Kidney (tissue), 14 donors: Measurements from ENCODE around the gene HBS1L. TPM values are rescaled to one million over a fixed set of nuclear protein-coding genes. Genes with fewer than 3 reads are reported as not detected.

Source experiments
- DNase-seq, 5 donors: peaks; one replicate each; pipeline ENCODE4 v3.0.0-alpha.2; 2013 to 2020
- FAIRE-seq: peaks from 2 replicates; lab custom pipeline; 2012; peaks lifted over from hg19 to GRCh38; lab: Jason Lieb, UNC
- H3K27ac ChIP-seq, 2 donors: one replicate each; pipeline ENCODE4 v1.7.0; 2013; ENCODE audit warnings: low read depth in 2 of 2, low read length in 2 of 2, inconsistent platforms in 1 of 2
- H3K27me3 ChIP-seq: one replicate; pipeline ENCODE4 v1.7.1; 2013; ENCODE audit warnings: low read length, inconsistent platforms; ENCODE audit not compliant: control insufficient read depth, insufficient read depth
- H3K36me3 ChIP-seq, 3 donors: one replicate each; pipeline versions ENCODE4 v1.7.0 to v1.7.1; 2013; ENCODE audit warnings: low read length in 3 of 3, control low read depth in 1 of 3, inconsistent platforms in 1 of 3; ENCODE audit not compliant: insufficient read depth in 3 of 3, control insufficient read depth in 2 of 3
- H3K4me1 ChIP-seq, 3 donors: one replicate each; pipeline versions ENCODE4 v1.7.0 to v1.7.1; 2013; ENCODE audit warnings: low read length in 3 of 3, inconsistent platforms in 1 of 3, low read depth in 1 of 3; ENCODE audit not compliant: control insufficient read depth in 2 of 3, insufficient read depth in 2 of 3
- H3K4me3 ChIP-seq, 3 donors: one replicate each; pipeline versions ENCODE4 v1.7.0 to v1.8.1; 2013; ENCODE audit warnings: low read length in 3 of 3, control low read depth in 1 of 3, inconsistent platforms in 1 of 3
- H3K9ac ChIP-seq, 3 donors: one replicate each; pipeline versions ENCODE4 v1.7.0 to v1.7.1; 2013; ENCODE audit warnings: low read length in 3 of 3, control low read depth in 1 of 3, inconsistent platforms in 1 of 3
- H3K9me3 ChIP-seq, 3 donors: one replicate each; pipeline versions ENCODE4 v1.7.0 to v1.7.1; 2013; ENCODE audit warnings: low read length in 3 of 3, control low read depth in 1 of 3, inconsistent platforms in 1 of 3; ENCODE audit not compliant: control insufficient read depth in 2 of 3, insufficient read depth in 1 of 3
- intact Hi-C: fragments of 100-400 bp; cut with DNase I; formaldehyde crosslinking; loops from one replicate; pipeline ENCODE4 v1.11.1; 2022
- polyA plus RNA-seq: library from polyadenylated mRNA; stranded (reverse); fragments of 350-450 nt; fragmentation: Illumina TruSeq; extraction: RNeasy Lipid Tissue Mini Kit (QIAGEN cat#74804); gene quantifications from one replicate; pipeline ENCODE4 v1.2.3, GENCODE V29; 2014; ENCODE audit warnings: low read depth, low replicate concordance; ENCODE audit not compliant: insufficient read depth
- total RNA-seq: library from RNA; stranded (reverse); fragmentation: NEBNext Ultra II Directional; extraction: Animal tissue kit (Norgen Biotek cat#: 25700); gene quantifications from one replicate; pipeline ENCODE4 v1.2.1, GENCODE V29; 2021
- TF ChIP-seq, protein P1 (sequence below): IDR thresholded peaks from 3 replicates; pipeline ENCODE4 v1.5.1; 2012; ENCODE audit warnings: mild to moderate bottlenecking, moderate library complexity, borderline replicate concordance; ENCODE audit not compliant: insufficient read depth; ENCODE audit errors: extremely low read depth
- donor health status: control.
- donor health status: control.
- donor health status: control.
- donor health status: control.
- donor health status: control.
- donor health status: DM: yes; HTN: yes; CAD: no.
- donor health status: Normal renal cell carcinoma (clear cell type).

The HBS1L gene
- total and polyA plus RNA-seq, 2 donors from 2014 or later, result 21.0 to 59.1 TPM

DNA sequence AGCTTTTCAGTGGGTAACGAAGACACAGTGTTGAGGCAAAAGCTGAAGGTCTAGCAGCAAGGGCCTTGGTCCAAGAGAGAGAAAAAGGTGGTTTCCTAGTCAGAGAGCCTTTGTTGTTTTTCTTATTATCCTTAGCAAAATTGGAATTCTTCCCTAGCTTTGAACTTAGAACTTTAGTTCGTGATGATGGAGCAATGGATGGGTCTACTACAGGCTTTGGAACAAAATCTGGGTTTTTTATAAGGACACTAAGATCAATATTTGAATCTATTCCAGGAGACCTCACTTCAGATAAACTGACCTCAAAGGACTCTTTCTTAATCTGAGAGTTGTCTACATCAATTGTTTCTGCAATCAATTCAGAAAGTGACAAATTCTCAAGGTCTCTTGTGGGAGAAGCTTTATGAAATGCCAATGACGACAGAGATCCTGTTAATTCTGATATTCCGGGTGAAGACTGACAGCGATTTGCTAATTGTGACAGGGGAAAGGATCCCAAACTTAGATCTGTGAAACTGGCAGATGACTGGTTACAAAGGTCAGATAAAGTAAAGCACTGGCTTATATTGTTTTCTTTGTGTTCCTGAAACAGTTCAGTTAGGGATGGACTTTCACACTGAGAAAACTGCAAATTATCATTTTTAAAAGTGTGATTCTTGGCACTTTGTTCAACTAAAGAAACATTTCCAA is 17.7 kb downstream of the HBS1L start:
- Histone ChIP-seq H3K4me3 (no peak overlapping the region), H3K9me3 (no peaks in the 10 kb centered on the region), H3K27me3 (no peaks in the 10 kb centered on the region), H3K9ac (no peak overlapping the region), H3K27ac (no peak overlapping the region), H3K4me1 (peaks cover 0 to 2% (median 0%) of the 10 kb centered on the region in 3 donors), H3K36me3 (peaks cover 3 to 9% (median 6%) of the 10 kb centered on the region in 3 donors)
- intact Hi-C loops, result no loop called here
- TF ChIP-seq, protein P1, sequence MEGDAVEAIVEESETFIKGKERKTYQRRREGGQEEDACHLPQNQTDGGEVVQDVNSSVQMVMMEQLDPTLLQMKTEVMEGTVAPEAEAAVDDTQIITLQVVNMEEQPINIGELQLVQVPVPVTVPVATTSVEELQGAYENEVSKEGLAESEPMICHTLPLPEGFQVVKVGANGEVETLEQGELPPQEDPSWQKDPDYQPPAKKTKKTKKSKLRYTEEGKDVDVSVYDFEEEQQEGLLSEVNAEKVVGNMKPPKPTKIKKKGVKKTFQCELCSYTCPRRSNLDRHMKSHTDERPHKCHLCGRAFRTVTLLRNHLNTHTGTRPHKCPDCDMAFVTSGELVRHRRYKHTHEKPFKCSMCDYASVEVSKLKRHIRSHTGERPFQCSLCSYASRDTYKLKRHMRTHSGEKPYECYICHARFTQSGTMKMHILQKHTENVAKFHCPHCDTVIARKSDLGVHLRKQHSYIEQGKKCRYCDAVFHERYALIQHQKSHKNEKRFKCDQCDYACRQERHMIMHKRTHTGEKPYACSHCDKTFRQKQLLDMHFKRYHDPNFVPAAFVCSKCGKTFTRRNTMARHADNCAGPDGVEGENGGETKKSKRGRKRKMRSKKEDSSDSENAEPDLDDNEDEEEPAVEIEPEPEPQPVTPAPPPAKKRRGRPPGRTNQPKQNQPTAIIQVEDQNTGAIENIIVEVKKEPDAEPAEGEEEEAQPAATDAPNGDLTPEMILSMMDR, result no peak
- no peak for DNase-seq
- no peak for FAIRE-seq

DNA sequence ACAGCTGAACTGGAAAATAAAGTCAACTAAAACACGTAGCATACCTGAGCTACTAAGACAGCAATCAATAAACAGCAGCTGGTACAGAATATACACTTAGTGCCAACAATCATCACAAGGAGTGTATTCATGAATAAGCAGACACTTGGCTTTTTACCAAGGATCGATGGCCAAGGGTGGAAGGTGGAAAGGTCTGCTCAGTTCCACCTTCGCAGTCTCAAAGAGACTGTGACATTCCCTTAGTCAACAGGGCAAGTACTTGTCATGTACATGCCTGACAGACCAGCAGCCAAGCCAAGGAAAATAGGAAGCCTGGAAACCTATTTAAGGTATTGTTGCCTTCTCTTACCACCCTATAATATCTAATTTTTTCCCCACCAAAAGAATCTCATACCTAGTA is 21.4 kb downstream of the HBS1L start:
- Histone ChIP-seq H3K9me3 (no peaks in the 10 kb centered on the region), H3K36me3 (peaks cover 3 to 14% (median 11%) of the 10 kb centered on the region in 3 donors), H3K9ac (no peak overlapping the region), H3K27me3 (no peaks in the 10 kb centered on the region), H3K4me1 (peaks cover 0 to 2% (median 0%) of the 10 kb centered on the region in 3 donors), H3K27ac (no peak overlapping the region), H3K4me3 (no peak overlapping the region)
- TF ChIP-seq, protein P1, result no peak
- no peak for DNase-seq
- intact Hi-C loops, result no loop called here
- FAIRE-seq, result no peak

DNA sequence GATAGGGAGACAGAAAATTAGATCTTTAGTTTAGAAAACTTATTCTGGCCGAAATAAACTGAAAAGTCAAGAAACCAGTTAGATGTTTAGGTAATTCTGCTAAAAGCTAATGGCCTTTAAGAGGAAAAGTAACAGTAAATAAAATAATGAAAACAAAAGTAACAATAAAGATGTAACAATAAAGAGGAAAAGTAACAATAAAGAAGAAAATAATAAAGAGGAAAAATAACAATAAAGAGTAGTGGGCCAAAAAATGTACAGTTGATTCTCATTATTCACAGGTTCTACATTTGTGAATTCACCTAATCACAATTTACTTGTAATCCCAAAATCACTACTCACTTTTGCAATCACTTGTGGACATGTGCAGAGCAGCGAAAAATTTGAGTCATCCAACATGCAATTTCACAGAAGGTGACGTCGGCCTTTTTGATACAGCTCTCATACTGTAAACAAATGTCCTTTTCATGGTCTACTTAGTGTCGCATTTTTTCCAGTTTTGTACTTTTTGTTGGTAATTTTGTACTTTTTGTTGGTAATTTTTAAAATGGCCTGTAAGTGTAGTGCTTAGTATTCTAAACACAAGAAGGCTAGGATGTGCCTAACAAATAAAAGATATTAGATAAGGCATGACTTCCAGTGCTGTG is 24.0 kb downstream of the HBS1L start:
- intact Hi-C loops, result no loop called here
- peaks cover 3 to 8% (median 6%) of the 10 kb centered on the region in 3 donors for H3K36me3 ChIP-seq
- TF ChIP-seq, protein P1, result no peak
- H3K27ac ChIP-seq, result no peak overlapping the region
- H3K9me3 ChIP-seq, result no peaks in the 10 kb centered on the region
- H3K27me3 ChIP-seq, result no peaks in the 10 kb centered on the region
- H3K4me3 ChIP-seq, result no peak overlapping the region
- H3K4me1 ChIP-seq, result peaks cover 0 to 2% (median 0%) of the 10 kb centered on the region in 3 donors
- FAIRE-seq (no peak), DNase-seq (no peak)
- no peak overlapping the region for H3K9ac ChIP-seq
